Right lobe of liver (tissue), 4 donors: ENCODE data around the gene SLCO3A1.

Source experiments
- POLR2A ChIP-seq: fragments of 450-650 bp; IDR thresholded peaks from one replicate; pipeline ENCODE4 v1.6.1; 2017; ENCODE audit warnings: antibody characterized with exemption, mild to moderate bottlenecking
- TF ChIP-seq, protein P1 (sequence below), 4 donors: fragments of 200-600 bp in 3 of 4; fragments of 450-650 bp in 1 of 4; IDR thresholded peaks; one replicate each; pipeline versions ENCODE4 v1.5.1 to v1.8.0; 2016 to 2022; ENCODE audit warnings: antibody characterized with exemption in 4 of 4, mild to moderate bottlenecking in 2 of 4
- donor health status: DM: no; HTN: no; CAD: no.
- donor health status: DM: no; HTN: no; CAD: no.
- donor health status: DM: no; HTN: yes; CAD: no.

DNA sequence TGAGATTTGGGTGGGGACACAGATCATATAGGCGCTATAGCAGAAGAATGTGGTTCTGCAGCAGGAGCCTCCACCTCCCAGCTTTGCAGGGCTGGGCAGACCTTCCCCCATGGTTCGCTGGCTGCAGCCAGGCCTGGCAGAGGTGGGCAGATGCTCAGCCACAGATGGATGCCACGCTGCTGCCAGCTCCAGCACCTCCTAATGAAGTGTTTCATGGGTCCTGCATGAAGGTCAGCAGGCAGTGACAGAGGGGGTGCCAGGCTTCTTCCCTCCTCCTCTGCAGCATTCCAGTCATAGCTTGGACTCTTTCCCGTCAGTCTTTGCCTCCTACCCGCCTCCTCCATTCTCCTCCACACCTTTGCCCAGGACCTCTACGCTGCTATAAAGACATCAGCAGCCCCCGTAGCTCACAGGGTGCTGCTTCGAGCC lies 85.9 kb downstream of the SLCO3A1 start:
- TF ChIP-seq, protein P1, sequence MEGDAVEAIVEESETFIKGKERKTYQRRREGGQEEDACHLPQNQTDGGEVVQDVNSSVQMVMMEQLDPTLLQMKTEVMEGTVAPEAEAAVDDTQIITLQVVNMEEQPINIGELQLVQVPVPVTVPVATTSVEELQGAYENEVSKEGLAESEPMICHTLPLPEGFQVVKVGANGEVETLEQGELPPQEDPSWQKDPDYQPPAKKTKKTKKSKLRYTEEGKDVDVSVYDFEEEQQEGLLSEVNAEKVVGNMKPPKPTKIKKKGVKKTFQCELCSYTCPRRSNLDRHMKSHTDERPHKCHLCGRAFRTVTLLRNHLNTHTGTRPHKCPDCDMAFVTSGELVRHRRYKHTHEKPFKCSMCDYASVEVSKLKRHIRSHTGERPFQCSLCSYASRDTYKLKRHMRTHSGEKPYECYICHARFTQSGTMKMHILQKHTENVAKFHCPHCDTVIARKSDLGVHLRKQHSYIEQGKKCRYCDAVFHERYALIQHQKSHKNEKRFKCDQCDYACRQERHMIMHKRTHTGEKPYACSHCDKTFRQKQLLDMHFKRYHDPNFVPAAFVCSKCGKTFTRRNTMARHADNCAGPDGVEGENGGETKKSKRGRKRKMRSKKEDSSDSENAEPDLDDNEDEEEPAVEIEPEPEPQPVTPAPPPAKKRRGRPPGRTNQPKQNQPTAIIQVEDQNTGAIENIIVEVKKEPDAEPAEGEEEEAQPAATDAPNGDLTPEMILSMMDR (IDR thresholded peaks at IDR 0.05) = no peak
- no peak for TF ChIP-seq POLR2A
